LNCaP clone FGC (cell line): Measurements from ENCODE around the gene OPRL1.

Experiments used
- DNase-seq: peaks from one replicate; pipeline ENCODE4 v3.0.0-alpha.2; 2011; ENCODE audit warnings: low read depth
- H3K4me3 ChIP-seq: 2 replicates; pipeline ENCODE4 v1.5.1; 2011; ENCODE audit warnings: mild to moderate bottlenecking, low read depth, low read length, control low read depth
- TF ChIP-seq, protein P1 (sequence below): IDR thresholded peaks from 2 replicates; pipeline ENCODE4 v1.5.1; 2012; ENCODE audit warnings: mild to moderate bottlenecking; ENCODE audit not compliant: control insufficient read depth, insufficient read depth; ENCODE audit errors: extremely low read depth

Gene OPRL1

GRCh38 chr20:64110411-64111068, 30.7 kb downstream of the OPRL1 start:
- H3K4me3 ChIP-seq: no peak overlapping the region
- no peak for DNase-seq
- TF ChIP-seq, protein P1, sequence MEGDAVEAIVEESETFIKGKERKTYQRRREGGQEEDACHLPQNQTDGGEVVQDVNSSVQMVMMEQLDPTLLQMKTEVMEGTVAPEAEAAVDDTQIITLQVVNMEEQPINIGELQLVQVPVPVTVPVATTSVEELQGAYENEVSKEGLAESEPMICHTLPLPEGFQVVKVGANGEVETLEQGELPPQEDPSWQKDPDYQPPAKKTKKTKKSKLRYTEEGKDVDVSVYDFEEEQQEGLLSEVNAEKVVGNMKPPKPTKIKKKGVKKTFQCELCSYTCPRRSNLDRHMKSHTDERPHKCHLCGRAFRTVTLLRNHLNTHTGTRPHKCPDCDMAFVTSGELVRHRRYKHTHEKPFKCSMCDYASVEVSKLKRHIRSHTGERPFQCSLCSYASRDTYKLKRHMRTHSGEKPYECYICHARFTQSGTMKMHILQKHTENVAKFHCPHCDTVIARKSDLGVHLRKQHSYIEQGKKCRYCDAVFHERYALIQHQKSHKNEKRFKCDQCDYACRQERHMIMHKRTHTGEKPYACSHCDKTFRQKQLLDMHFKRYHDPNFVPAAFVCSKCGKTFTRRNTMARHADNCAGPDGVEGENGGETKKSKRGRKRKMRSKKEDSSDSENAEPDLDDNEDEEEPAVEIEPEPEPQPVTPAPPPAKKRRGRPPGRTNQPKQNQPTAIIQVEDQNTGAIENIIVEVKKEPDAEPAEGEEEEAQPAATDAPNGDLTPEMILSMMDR: no peak

DNA sequence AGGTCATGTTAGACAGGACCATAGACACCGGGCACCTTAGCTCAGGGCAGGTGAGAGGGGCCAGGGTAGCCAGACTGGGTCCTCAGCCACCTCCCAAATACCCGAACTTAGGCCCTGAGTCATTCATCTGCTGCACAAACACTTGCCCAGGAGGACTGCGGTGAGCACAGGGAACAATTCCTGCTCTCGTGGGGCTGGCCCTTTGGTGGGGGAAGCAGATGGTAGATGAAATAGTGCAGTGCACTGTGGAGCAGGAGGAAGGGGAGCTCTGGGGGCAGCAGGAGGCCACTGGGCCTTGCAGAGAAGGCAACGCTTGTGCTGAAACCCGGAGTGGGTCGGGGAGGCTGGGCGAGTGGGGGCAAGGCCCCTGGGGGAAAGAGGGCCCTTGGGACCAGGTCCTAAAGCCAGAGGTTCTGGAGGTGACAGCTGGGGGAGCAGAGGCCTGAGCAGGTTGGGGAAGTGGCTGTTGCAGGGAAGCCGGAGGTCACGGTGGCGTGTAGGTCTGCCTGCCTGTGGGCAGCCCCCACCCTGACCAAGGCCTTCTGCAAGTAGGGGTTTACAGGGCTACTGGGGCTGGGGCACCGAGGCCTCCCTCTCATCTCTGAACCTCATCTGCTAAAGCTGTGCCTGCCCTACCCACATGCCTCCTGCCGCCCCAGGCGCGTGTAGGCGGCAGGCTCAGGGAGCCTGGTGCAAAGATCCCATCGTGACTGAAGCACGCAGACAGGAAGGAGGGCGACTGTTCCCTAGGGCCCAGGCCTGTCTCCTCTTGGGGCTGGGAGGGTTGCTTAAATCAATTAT, 32.2 kb downstream of the OPRL1 start:
- TF ChIP-seq, protein P1: no peak
- DNase-seq: no peak
- no peak overlapping the region for H3K4me3 ChIP-seq

DNA sequence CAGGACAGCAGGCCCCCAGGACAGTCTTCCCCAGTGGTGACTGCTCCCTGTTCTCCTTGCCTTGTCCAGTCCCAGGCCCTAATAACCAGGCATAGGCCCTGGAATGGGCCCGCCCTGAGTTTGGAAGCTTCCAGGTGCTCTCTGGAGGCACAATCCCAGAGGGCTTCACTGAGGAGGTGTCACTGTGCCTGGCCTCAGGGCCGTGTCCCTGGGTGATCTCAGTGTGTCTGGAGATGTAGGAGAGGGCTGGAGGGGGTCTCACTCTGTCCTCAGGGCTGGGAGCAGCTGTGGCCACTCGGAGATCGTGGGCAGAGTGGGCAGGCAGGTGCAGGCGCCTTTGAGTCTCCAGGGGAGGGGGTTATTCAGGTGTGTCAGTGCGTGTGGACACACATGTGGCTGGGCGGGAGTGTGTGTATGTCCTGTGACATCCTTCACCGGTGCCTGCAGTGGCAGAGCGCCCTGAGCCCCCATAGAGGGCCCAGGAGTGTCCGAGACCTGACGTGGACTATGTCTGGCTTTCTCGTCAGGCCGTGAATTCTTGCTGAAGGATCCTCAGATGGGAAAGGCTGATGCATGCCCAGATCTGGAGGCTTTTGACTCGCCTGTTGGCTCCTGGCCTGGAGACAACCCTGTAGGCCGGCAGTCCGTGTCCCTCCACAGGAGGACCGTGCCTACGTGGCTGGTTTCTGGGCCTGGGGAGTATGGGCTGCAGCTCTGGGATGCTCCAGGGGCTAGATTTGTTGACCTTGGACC, 33.0 kb downstream of the OPRL1 start:
- no peak overlapping the region for H3K4me3 ChIP-seq
- TF ChIP-seq, protein P1: no peak
- no peak for DNase-seq

GRCh38 chr20:64113444-64113775, 33.5 kb downstream of the OPRL1 start:
- DNase-seq: no peak
- TF ChIP-seq, protein P1: no peak
- H3K4me3 ChIP-seq: no peak overlapping the region

- no peak overlapping the region for H3K4me3 ChIP-seq
- TF ChIP-seq, protein P1: no peak
- DNase-seq: no peak
Observed at GRCh38 chr20:64113796-64114355, 34.0 kb downstream of the OPRL1 start.

GRCh38 chr20:64114356-64114971, 34.6 kb downstream of the OPRL1 start:
- H3K4me3 ChIP-seq: no peak overlapping the region
- DNase-seq: no peak
- TF ChIP-seq, protein P1: no peak
